ENCODE data around the gene EGLN1.

- TF ChIP-seq CTCF (IDR thresholded peaks at IDR 0.05) = no peak
- no peak for TF ChIP-seq EP300 (IDR thresholded peaks at IDR 0.05)
- TF ChIP-seq POLR2A (IDR thresholded peaks at IDR 0.05) = no peak
- TF ChIP-seq POLR2AphosphoS5 (IDR thresholded peaks at IDR 0.05) = no peak
These were observed 4.6 kb downstream of the EGLN1 start for GRCh38 chr1:231417513-231417912.

All from gastroesophageal sphincter (tissue), 3 donors.